Left hindlimb (tissue), 1 donor: Measurements from ENCODE around the gene PALM.
"Not testable (repeated sequence)": the region's sequence is repeated elsewhere in the genome, so short reads cannot be mapped to it uniquely, and the experiment has no call there.

Source experiments
- DNase-seq: peaks from one replicate; pipeline ENCODE4 v3.0.0-alpha.2; 2018

The PALM gene, protein sequence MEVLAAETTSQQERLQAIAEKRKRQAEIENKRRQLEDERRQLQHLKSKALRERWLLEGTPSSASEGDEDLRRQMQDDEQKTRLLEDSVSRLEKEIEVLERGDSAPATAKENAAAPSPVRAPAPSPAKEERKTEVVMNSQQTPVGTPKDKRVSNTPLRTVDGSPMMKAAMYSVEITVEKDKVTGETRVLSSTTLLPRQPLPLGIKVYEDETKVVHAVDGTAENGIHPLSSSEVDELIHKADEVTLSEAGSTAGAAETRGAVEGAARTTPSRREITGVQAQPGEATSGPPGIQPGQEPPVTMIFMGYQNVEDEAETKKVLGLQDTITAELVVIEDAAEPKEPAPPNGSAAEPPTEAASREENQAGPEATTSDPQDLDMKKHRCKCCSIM

DNA sequence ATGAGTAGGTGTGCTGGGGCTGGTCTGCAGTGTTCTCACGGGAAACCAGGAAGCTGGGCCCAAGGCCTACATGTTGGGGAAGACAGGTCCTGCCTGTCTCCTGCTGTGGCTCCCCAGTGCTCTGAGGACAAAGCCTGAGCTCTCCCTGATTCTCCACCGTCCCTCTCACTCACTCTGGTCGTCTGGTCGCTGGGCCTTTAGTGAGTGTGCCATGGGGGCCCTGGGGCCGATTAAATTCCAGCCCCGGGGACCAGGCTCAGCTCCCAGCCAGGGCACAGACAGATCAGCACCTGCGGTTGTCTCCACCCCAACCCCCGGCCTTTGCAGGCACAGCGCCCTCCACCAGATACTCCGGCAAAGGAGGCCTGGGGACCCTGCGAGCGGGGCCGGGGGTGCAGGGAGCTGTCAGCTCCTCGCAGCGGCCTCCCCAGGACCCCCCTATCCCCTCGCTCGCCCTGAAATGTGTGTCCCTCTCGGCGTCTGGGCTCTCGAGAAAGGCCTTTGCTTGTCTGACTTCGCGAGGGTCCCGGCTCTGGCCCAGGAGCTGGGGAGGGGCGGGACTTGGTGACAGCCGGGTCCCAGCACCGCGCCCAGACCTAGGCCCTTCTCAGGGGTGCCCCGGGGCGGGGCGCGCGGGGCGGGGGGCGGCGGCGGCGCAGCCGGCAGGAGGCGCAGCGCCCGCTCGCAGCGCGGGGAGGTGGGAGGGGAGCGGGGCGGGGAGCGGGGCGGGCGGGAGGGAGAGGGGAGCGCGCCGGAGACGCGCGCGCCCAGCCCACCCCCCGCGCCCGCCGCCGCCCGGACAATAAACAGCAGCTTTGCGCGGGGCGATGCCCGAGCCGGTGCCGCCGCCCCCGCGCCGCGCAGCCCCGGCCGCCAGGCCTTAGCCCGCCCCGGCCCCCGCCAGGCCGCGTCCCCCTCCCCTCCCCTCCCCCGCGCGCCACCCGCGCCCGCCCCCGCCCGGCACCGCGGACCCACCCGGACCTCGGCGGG is at the start of gene PALM:
TSS of gene PALM (plus strand) at position 782 of the 990 bp plus-strand sequence. CDS start 212 bp downstream, outside the sequence.
- DNase-seq: peak; percentile 53

DNA sequence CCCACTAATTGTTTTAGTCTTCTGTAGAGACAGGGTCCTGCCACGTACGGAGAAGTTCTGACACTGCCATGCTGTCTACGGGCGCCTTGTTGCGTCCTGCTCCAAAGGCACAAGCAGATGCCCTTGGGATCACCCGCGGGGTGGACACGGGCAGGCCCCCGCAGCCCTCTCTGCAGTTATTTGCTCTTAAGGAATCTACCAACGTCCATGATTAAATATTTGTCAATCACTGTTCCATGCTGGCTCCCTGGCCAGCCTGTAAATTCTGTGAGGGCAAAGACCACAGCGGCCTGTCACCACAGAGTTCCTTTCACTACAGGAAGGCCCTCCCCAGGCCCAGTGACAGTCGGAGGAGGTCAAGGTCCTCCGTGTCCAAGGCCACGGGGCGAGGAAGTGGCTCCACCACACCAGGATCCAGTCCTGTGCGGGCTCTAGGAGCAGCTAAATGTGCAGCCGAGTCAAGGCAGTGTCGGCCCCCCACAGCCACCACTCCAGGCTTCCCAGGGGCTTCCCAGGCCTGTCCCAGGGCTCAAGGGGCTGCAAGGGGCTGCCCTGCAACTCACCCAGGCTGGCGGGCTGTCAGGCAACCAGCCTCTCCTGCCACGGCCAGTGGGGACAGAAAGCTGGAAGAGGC is 47.8 kb upstream of the PALM start:
- no peak for DNase-seq

- no peak for DNase-seq
Measured at GRCh38 chr19:661427-662196, 47.1 kb upstream of the PALM start.

DNA sequence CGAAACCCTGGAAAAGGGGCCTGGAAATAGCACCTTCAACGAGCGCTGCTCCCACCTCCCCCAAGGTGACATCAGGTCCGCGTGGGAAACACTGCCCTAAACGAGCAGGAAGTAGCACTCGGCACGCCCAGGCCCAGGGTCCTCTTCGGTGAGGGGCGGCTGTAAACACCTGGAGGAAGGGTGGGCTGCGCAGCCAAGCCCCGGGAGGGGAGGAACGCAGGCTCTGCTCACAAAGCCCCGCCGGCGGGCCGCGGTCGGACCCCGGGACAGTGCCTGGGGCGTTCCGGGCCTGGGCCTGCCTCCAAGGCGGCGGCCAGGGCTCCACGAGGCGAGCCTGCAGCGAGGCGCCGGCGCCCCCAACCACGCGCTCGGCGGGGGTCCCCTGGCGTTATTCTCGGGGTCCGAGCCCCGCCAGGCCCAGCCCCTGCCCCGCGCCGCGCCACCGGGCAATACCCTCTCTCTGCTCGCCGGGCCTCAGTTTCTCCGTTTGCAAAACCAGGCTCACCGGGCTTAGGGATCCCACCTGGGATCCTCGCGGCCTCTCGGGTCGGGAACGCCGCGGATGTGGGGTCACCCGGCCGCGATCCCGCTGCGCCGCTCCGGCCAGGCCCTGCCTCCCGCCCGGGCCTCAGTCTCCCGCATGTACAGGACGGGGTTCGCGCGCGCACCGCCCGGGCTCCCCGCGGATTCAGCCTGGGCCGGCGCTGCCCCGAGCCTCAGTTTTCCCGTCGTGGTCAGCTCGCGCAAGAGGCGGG is 46.4 kb upstream of the PALM start:
- no peak for DNase-seq

GRCh38 chr19:662962-663681 is 45.6 kb upstream of the PALM start, which contains the start of gene RNF126:
RNF126 (minus strand) TSS chr19:663214; CDS start chr19:663121, 93 bp downstream.
- DNase-seq: peak; percentile 96

- DNase-seq: no peak
Measured at GRCh38 chr19:663682-664117, 45.0 kb upstream of the PALM start.

GRCh38 chr19:664913-665443 is 43.8 kb upstream of the PALM start:
- DNase-seq: peak; percentile 87

DNA sequence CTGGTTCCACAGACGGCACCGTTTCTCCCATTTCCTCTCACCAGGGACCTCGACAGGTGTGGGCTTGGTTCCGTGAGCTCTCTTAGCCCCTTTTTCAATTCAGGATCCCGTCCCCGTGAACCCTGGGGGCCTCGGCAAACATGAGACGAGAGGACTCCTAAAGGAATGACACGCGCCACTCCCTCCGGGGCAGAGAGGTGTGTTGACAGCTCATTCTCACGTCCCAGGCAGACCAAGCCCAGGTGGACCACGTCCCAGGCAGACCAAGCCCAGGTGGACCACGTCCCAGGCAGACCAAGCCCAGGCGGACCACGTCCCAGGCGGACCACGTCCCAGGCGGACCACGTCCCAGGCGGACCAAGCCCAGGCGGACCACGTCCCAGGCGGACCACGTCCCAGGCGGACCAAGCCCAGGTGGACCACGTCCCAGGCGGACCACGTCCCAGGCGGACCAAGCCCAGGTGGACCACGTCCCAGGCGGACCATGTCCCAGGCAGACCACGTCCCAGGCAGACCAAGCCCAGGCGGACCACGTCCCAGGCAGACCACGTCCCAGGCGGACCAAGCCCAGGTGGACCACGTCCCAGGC is 41.7 kb upstream of the PALM start:
- DNase-seq: not testable (repeated sequence)

DNA sequence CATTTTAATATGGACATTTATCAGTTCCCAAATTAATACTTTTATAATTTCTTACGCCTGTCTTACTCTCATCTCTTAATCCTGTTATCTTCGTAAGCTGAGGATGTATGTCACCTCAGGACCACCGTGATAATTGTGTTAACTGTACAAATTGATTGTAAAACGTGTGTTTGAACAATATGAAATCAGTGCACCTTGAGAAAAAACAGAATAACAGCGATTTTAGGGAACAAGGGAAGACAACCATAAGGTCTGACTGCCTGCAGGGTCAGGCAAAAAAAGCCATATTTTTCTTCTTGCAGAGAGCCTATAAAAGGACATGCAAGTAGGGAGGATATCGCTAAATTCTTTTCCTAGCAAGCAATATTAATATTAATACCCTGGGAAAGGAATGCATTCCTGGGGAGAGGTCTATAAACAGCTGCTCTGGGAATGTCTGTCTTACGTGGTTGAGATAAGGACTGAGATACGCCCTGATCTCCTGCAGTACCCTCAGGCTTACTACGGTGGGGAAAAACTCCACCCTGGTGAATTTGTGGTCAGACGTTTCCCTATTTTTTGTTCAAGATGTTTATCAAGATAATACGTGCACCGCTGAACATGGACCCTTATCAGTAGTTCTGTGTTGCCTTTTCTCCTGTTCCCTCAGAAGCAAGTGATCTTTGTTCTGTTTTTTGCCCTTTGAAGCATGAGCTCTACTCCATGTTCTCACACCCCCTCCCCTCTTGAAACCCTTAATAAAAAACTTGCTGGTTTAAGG is 39.9 kb upstream of the PALM start:
- DNase-seq: not testable (repeated sequence)

- no peak for DNase-seq
Measured at GRCh38 chr19:670609-671075, 38.1 kb upstream of the PALM start.

GRCh38 chr19:674282-675151 is 34.2 kb upstream of the PALM start:
- no peak for DNase-seq

DNA sequence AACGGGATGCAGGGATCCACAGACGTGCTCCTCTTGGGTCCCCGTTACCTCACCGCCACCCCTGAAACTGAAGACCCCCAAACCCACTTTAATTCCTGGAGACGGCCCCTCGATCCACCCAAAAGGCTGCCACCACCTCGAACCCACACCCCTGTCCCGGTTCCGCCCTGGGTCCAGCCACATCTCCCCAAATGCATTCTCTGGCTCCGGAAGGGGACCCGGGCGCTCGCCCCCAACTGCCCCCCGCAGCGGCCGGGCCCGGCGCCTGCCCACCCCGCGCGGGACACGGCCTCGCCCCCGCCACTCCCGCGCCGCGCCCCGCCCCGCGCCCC is 32.8 kb upstream of the PALM start:
- no peak for DNase-seq

- no peak for DNase-seq
Measured at GRCh38 chr19:676339-677105, 32.2 kb upstream of the PALM start, which contains the start of gene FSTL3. FSTL3 (plus strand) TSS chr19:676392; CDS start chr19:676424, 32 bp downstream.

GRCh38 chr19:677201-677600 is 31.5 kb upstream of the PALM start:
- peak; percentile 74 for DNase-seq

GRCh38 chr19:677601-678436 is 30.9 kb upstream of the PALM start:
- no peak for DNase-seq

DNA sequence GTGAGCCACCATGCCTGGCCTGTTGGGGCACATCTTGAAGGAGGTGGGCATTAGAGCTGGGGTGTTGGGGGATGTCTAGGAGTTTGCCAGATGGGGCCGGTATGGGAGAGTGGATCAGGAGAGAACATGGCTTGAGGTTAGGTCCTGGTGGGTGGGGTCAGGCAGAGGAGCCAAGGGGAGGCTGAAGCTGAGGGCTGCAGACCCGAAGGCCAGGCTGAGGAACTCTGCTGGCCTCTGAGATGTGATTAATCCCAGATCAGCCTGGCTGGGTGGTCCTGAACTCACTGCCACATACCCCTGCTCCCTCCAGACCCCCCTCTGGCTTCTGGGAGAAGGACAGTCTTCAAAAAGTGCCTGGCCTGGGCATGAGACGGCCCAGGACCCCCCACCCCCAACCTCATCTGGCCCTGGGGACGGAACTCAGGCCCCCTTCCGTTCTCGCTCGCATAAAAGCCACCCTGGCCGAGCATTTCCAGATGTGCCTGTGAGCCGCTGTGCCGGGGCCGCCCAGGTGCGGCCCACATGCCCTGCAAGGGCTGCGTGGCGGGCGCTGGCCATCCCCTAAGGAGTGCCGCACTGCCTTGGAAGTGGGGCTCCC is 29.8 kb upstream of the PALM start:
- no peak for DNase-seq
